Naive B cell (primary cell): ENCODE results near the gene MORC4. TPM values are rescaled to one million over a fixed set of nuclear protein-coding genes. Genes with fewer than 3 reads are reported as not detected.

Experiments used
- ATAC-seq, 2 donors: fragments of 150-1000 bp; cut with Tn5 transposase; 2 replicates each; pipeline ENCODE4 v1.10.0; 2021; ENCODE audit warnings: low read depth in 2 of 2, mild to moderate bottlenecking in 2 of 2, moderate library complexity in 2 of 2
- DNase-seq: peaks from one replicate; pipeline ENCODE4 v3.0.0; 2022
- H3K27ac Mint-ChIP-seq, 6 donors: one replicate each; pipeline ENCODE4 v1.8.0; 2020 to 2022; ENCODE audit warnings: mild to moderate bottlenecking in 6 of 6, mixed read lengths in 6 of 6, moderate library complexity in 5 of 6, inconsistent platforms in 2 of 6
- H3K27me3 Mint-ChIP-seq, 3 donors: one replicate each; pipeline ENCODE4 v1.8.0; 2021 to 2022; ENCODE audit warnings: mixed read lengths in 3 of 3, mild to moderate bottlenecking in 1 of 3
- H3K36me3 Mint-ChIP-seq, 2 donors: one replicate each; pipeline ENCODE4 v1.8.0; 2020 to 2022; ENCODE audit warnings: mixed read lengths in 2 of 2, inconsistent platforms in 1 of 2, mild to moderate bottlenecking in 1 of 2
- H3K4me1 Mint-ChIP-seq, 3 donors: one replicate each; pipeline ENCODE4 v1.8.0; 2020 to 2022; ENCODE audit warnings: mixed read lengths in 3 of 3, inconsistent platforms in 1 of 3, mild to moderate bottlenecking in 1 of 3, moderate library complexity in 1 of 3
- H3K4me3 Mint-ChIP-seq, 8 donors: one replicate each; pipeline ENCODE4 v1.8.0; 2020 to 2022; ENCODE audit warnings: mild to moderate bottlenecking in 8 of 8, mixed read lengths in 8 of 8, moderate library complexity in 8 of 8, inconsistent platforms in 2 of 8
- H3K9me3 Mint-ChIP-seq, 7 donors: one replicate each; pipeline ENCODE4 v1.8.0; 2020 to 2022; ENCODE audit warnings: mixed read lengths in 7 of 7, mild to moderate bottlenecking in 5 of 7, inconsistent platforms in 2 of 7, moderate library complexity in 1 of 7
- polyA plus RNA-seq, 6 donors: library from polyadenylated mRNA; unstranded; fragments of 300-500 nt; fragmentation: Illumina TruSeq; gene quantifications; one replicate each; pipeline ENCODE4 v1.2.3, GENCODE V29; 2021; ENCODE audit warnings: low read depth in 6 of 6

The MORC4 gene
- 1 to 10 TPM in 5 of 6 donors, under 1 TPM in 1; 0.14 to 4.3 (median 3.5) TPM for polyA plus RNA-seq

GRCh38 chrX:107000013-107000515 lies at the start of gene MORC4:
MORC4 (minus strand) TSS chrX:107000212; CDS start chrX:106999969, 243 bp downstream.
- DNase-seq (peak; percentile 54), ATAC-seq (peak; percentile 79 to 80)
- H3K4me1 Mint-ChIP-seq, result peaks cover 0 to 9% (median 4%) of the 10 kb centered on the region in 3 donors
- no peaks in the 10 kb centered on the region for H3K36me3 Mint-ChIP-seq
- no peaks in the 10 kb centered on the region for H3K9me3 Mint-ChIP-seq
- H3K4me3 Mint-ChIP-seq, result peak within 1 kb of the TSS; percentile 66 to 93 (median 86)
- peaks cover 3 to 25% (median 6%) of the 10 kb centered on the region in 3 donors for H3K27me3 Mint-ChIP-seq
- peak within 1 kb of the TSS in 4 of 6 donors; percentile 6 to 62 (median 44) for H3K27ac Mint-ChIP-seq

GRCh38 chrX:107047622-107048021 lies 47.6 kb upstream of the MORC4 start:
- Mint-ChIP-seq H3K4me3 (no peak overlapping the region), H3K27ac (no peak overlapping the region), H3K36me3 (no peaks in the 10 kb centered on the region), H3K27me3 (peaks cover 0 to 20% (median 6%) of the 10 kb centered on the region in 3 donors), H3K4me1 (peaks cover 0 to 2% (median 0%) of the 10 kb centered on the region in 3 donors), H3K9me3 (peaks cover 0 to 10% (median 0%) of the 10 kb centered on the region in 7 donors)
- no peak for DNase-seq
- ATAC-seq, result no peak

- ATAC-seq (no peak), DNase-seq (no peak)
- peaks cover 0 to 33% (median 7%) of the 10 kb centered on the region in 3 donors for H3K27me3 Mint-ChIP-seq
- no peak overlapping the region for H3K27ac Mint-ChIP-seq
- no peak overlapping the region for H3K4me3 Mint-ChIP-seq
- H3K9me3 Mint-ChIP-seq, result peaks cover 0 to 3% (median 1%) of the 10 kb centered on the region in 7 donors
- H3K4me1 Mint-ChIP-seq, result no peaks in the 10 kb centered on the region
- H3K36me3 Mint-ChIP-seq, result no peaks in the 10 kb centered on the region
Observed at GRCh38 chrX:107029752-107030151, 29.7 kb upstream of the MORC4 start.

GRCh38 chrX:107025545-107025944 lies 25.5 kb upstream of the MORC4 start:
- H3K4me1 Mint-ChIP-seq, result no peaks in the 10 kb centered on the region
- no peak for DNase-seq
- H3K4me3 Mint-ChIP-seq, result no peak overlapping the region
- no peak overlapping the region for H3K27ac Mint-ChIP-seq
- H3K36me3 Mint-ChIP-seq, result no peaks in the 10 kb centered on the region
- no peaks in the 10 kb centered on the region for H3K9me3 Mint-ChIP-seq
- H3K27me3 Mint-ChIP-seq, result peaks cover 0 to 18% (median 0%) of the 10 kb centered on the region in 3 donors
- no peak for ATAC-seq

GRCh38 chrX:107014936-107015335 lies 14.9 kb upstream of the MORC4 start:
- no peaks in the 10 kb centered on the region for H3K36me3 Mint-ChIP-seq
- no peak overlapping the region for H3K27ac Mint-ChIP-seq
- no peaks in the 10 kb centered on the region for H3K9me3 Mint-ChIP-seq
- DNase-seq (no peak), ATAC-seq (no peak)
- no peak overlapping the region for H3K4me3 Mint-ChIP-seq
- no peaks in the 10 kb centered on the region for H3K27me3 Mint-ChIP-seq
- H3K4me1 Mint-ChIP-seq, result no peaks in the 10 kb centered on the region

GRCh38 chrX:107008034-107008433 lies 8.0 kb upstream of the MORC4 start:
- Mint-ChIP-seq H3K27me3 (peaks cover 4 to 15% (median 6%) of the 10 kb centered on the region in 3 donors), H3K27ac (no peak overlapping the region), H3K9me3 (peaks cover 0 to 4% (median 0%) of the 10 kb centered on the region in 7 donors), H3K4me3 (no peak overlapping the region), H3K4me1 (no peaks in the 10 kb centered on the region), H3K36me3 (no peaks in the 10 kb centered on the region)
- no peak for DNase-seq
- ATAC-seq, result no peak

- peak; percentile 54 to 57 for ATAC-seq
- Mint-ChIP-seq H3K4me1 (peaks cover 0 to 9% (median 4%) of the 10 kb centered on the region in 3 donors), H3K27me3 (peaks cover 0 to 19% (median 6%) of the 10 kb centered on the region in 3 donors), H3K4me3 (peak overlapping the region; percentile 66 to 93 (median 86)), H3K36me3 (no peaks in the 10 kb centered on the region), H3K9me3 (no peaks in the 10 kb centered on the region), H3K27ac (peak overlapping the region in 1 of 6 donors; percentile 6)
- peak; percentile 32 for DNase-seq
Observed at GRCh38 chrX:106999002-106999975, 723 bp downstream of the MORC4 start.

- H3K27me3 Mint-ChIP-seq, result peaks cover 0 to 9% (median 0%) of the 10 kb centered on the region in 3 donors
- H3K36me3 Mint-ChIP-seq, result no peaks in the 10 kb centered on the region
- H3K27ac Mint-ChIP-seq, result no peak overlapping the region
- H3K9me3 Mint-ChIP-seq, result no peaks in the 10 kb centered on the region
- ATAC-seq (no peak), DNase-seq (no peak)
- H3K4me1 Mint-ChIP-seq, result peaks cover 0 to 9% (median 4%) of the 10 kb centered on the region in 3 donors
- no peak overlapping the region for H3K4me3 Mint-ChIP-seq
Observed at GRCh38 chrX:106997611-106998010, 2.4 kb downstream of the MORC4 start.

GRCh38 chrX:106995678-106996077 lies 4.3 kb downstream of the MORC4 start:
- DNase-seq (no peak), ATAC-seq (no peak)
- no peak overlapping the region for H3K4me3 Mint-ChIP-seq
- H3K27ac Mint-ChIP-seq, result no peak overlapping the region
- H3K36me3 Mint-ChIP-seq, result no peaks in the 10 kb centered on the region
- H3K9me3 Mint-ChIP-seq, result no peaks in the 10 kb centered on the region
- H3K27me3 Mint-ChIP-seq, result peaks cover 0 to 9% (median 0%) of the 10 kb centered on the region in 3 donors
- H3K4me1 Mint-ChIP-seq, result peaks cover 0 to 9% (median 4%) of the 10 kb centered on the region in 3 donors

GRCh38 chrX:106987488-106987887 lies 12.5 kb downstream of the MORC4 start:
- peak overlapping the region in 1 of 6 donors; percentile 27 for H3K27ac Mint-ChIP-seq
- peak; percentile 52 to 55 for ATAC-seq

GRCh38 chrX:106980952-106981626 lies 18.9 kb downstream of the MORC4 start:
- Mint-ChIP-seq H3K4me3 (no peak overlapping the region), H3K9me3 (no peaks in the 10 kb centered on the region), H3K36me3 (no peaks in the 10 kb centered on the region), H3K27ac (no peak overlapping the region), H3K4me1 (no peaks in the 10 kb centered on the region), H3K27me3 (no peaks in the 10 kb centered on the region)
- DNase-seq, result no peak
- ATAC-seq, result no peak

More at GRCh38 chrX:106987488-106987887, 12.5 kb downstream of the MORC4 start:
- no peak for DNase-seq
- Mint-ChIP-seq H3K36me3 (no peaks in the 10 kb centered on the region), H3K4me3 (peak overlapping the region in 2 of 8 donors; percentile 20 to 23), H3K9me3 (no peaks in the 10 kb centered on the region), H3K27me3 (no peaks in the 10 kb centered on the region), H3K4me1 (peaks cover 0 to 5% (median 0%) of the 10 kb centered on the region in 3 donors)

GRCh38 chrX:106976416-106976815 lies 23.6 kb downstream of the MORC4 start:
- Mint-ChIP-seq H3K4me3 (no peak overlapping the region), H3K9me3 (peaks cover 0 to 2% (median 0%) of the 10 kb centered on the region in 7 donors), H3K36me3 (no peaks in the 10 kb centered on the region), H3K4me1 (no peaks in the 10 kb centered on the region), H3K27ac (no peak overlapping the region), H3K27me3 (no peaks in the 10 kb centered on the region)
- DNase-seq, result no peak
- no peak for ATAC-seq

GRCh38 chrX:106973433-106974149 lies 26.4 kb downstream of the MORC4 start:
- no peak for ATAC-seq
- H3K9me3 Mint-ChIP-seq, result peaks cover 0 to 9% (median 4%) of the 10 kb centered on the region in 7 donors
- H3K4me1 Mint-ChIP-seq, result no peaks in the 10 kb centered on the region
- no peak for DNase-seq
- no peak overlapping the region for H3K27ac Mint-ChIP-seq
- peaks cover 0 to 9% of the 10 kb centered on the region in 2 donors for H3K36me3 Mint-ChIP-seq
- no peaks in the 10 kb centered on the region for H3K27me3 Mint-ChIP-seq
- H3K4me3 Mint-ChIP-seq, result no peak overlapping the region
